NB4 (cell line): ENCODE measurements around the gene RAB6A.

Experiments
- DNase-seq: peaks from one replicate; pipeline ENCODE4 v3.0.0; 2010; ENCODE audit warnings: low read depth
- H3K4me3 ChIP-seq: one replicate; pipeline ENCODE4 v1.5.1; 2011; ENCODE audit warnings: mild to moderate bottlenecking, low read depth, low read length, moderate library complexity
- MYC ChIP-seq: IDR thresholded peaks from 2 replicates; pipeline ENCODE4 v1.6.1; 2011; ENCODE audit warnings: low read depth, low read length
- POLR2A ChIP-seq: IDR thresholded peaks from 2 replicates; pipeline ENCODE4 v1.6.1; 2011; ENCODE audit warnings: mild to moderate bottlenecking; ENCODE audit not compliant: insufficient read length; ENCODE audit errors: extremely low read depth
- TF ChIP-seq, protein P1 (sequence below): IDR thresholded peaks from one replicate; pipeline ENCODE4 v1.5.1; 2012; ENCODE audit warnings: low read depth, low read length
- TF ChIP-seq, protein P2 (sequence below): IDR thresholded peaks from 2 replicates; pipeline ENCODE4 v1.6.1; 2011; ENCODE audit warnings: low read depth, low read length

The RAB6A gene

DNA sequence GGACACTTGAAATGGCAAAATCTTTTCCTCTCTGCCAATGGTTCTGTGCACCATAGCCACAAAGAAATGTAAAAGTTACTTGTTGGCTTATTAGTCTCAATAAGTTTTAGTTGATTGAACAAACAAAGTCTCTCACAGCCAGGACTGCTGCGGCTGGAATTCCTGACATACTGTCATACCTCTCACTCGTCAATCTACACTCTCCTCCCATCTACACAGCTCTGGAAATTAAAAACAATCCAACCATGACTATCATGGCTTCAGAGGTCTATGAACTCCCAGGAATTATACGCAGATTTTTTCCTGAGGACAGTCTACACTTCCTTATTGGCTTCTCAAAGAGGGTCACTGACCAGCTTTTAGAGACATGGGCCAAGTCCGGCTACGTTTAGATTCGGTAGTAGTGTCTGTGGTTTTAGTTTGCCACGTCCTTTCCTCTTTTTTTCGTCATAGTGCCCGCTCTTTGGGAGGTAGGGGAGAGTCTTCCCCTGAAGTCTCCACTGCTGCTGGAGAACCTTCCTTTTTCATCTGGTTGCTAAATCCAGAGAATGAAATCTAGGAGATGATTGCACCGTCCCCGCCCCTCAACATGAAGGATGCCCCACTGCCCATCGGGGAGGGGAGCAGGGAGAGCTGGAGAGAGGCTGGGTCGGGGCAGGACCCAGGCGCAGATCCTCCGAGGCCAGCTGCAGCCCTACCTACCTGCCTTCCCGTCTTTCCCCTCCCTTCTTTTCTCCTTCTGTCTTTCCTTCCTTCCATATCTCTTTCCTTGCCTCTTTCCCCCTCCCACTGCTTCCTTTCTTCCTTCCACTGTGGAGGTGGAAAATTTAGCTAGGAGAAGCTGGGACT, 115.5 kb downstream of the RAB6A start:
- no peak for TF ChIP-seq POLR2A
- TF ChIP-seq, protein P1, sequence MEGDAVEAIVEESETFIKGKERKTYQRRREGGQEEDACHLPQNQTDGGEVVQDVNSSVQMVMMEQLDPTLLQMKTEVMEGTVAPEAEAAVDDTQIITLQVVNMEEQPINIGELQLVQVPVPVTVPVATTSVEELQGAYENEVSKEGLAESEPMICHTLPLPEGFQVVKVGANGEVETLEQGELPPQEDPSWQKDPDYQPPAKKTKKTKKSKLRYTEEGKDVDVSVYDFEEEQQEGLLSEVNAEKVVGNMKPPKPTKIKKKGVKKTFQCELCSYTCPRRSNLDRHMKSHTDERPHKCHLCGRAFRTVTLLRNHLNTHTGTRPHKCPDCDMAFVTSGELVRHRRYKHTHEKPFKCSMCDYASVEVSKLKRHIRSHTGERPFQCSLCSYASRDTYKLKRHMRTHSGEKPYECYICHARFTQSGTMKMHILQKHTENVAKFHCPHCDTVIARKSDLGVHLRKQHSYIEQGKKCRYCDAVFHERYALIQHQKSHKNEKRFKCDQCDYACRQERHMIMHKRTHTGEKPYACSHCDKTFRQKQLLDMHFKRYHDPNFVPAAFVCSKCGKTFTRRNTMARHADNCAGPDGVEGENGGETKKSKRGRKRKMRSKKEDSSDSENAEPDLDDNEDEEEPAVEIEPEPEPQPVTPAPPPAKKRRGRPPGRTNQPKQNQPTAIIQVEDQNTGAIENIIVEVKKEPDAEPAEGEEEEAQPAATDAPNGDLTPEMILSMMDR: no peak
- DNase-seq: peak; percentile 37
- no peak overlapping the region for H3K4me3 ChIP-seq

DNA sequence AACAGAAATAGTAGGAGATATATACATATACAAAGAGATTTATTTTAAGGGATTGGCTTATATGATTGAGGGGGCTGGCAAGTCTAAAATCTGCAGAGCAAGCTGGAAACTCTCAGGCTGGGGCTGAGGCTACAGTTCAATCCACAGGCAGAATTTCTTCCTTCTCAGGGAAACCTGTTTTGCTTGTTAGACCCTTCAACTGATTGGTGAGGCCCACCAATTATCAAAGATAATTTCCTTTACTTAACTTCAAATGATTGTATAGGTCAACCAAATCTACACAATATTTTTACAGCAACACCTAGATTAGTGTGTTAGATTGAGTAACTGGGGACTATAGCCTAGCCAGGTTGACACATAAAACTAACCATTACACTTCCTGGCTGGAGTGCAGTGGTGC, 119.2 kb downstream of the RAB6A start:
- no peak for DNase-seq
- TF ChIP-seq MYC (no peak), POLR2A (no peak)
- TF ChIP-seq, protein P2, sequence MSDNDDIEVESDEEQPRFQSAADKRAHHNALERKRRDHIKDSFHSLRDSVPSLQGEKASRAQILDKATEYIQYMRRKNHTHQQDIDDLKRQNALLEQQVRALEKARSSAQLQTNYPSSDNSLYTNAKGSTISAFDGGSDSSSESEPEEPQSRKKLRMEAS: no peak
- TF ChIP-seq, protein P1: no peak
- H3K4me3 ChIP-seq: no peak overlapping the region

DNA sequence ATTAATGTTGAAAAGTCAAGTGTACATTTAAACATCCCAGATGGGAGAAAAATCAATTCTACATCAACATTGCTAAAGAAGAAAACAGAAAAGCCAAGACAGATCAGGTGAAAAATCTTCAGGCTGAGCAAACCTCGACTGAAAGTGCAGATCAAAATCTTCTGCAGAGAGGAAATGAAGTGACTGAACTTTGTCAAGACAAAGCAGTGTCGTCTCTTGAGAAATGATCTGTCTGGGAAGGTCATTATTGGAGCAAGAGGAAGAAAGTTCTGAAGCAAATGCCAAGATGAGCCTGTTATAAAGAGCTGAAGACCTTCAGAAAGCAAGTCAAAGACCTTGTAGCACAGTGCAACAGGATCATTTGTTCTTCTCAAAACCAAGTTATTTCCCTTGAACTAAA, 120.3 kb downstream of the RAB6A start:
- TF ChIP-seq MYC (no peak), POLR2A (no peak)
- TF ChIP-seq, protein P1: no peak
- TF ChIP-seq, protein P2: no peak
- no peak overlapping the region for H3K4me3 ChIP-seq
- no peak for DNase-seq

DNA sequence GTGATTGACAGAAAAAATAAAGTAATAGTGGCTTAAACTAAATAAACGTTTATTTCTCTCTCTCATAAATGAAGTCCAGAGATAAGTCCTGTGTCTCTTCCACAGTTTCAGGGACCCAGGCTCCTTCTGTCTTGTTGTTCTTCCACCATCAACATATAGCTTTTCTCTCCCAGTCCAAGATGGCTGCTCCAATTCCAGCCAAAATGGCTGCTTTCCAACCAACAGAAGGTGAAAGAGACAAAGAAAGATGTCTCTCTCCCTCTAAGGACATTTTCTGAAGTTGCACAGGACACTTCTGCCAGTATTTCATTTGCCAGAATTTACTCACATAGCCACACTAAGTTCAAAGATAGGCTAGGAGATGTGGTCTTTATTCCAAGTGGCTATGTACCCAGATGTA, 123.9 kb downstream of the RAB6A start:
- H3K4me3 ChIP-seq: no peak overlapping the region
- no peak for DNase-seq
- TF ChIP-seq, protein P1: no peak
- TF ChIP-seq POLR2A (no peak), MYC (no peak)
- TF ChIP-seq, protein P2: no peak

- TF ChIP-seq MYC: no peak
- TF ChIP-seq, protein P1: no peak
- TF ChIP-seq, protein P2: no peak
- TF ChIP-seq POLR2A: no peak
These were observed 124.6 kb downstream of the RAB6A start for GRCh38 chr11:73636249-73636648.

DNA sequence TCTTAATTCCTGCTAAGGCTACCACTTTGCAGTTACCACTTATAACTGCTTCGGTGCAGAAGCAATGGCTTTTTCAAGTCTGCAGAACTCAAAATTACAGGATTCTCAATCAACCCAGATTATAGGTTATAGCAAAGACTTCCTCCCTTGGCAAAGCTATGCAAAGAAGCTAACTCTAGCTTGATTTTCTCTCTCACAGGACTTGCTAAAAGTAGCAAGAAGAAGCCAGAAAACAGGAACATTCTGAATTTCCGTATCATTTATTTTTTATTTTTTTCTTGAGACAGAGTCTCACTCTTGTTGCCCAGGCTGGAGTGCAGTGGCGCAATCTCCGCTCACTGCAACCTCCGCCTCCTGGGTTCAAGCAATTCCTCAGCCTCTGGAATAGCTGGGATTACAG, 125.2 kb downstream of the RAB6A start:
- no peak for TF ChIP-seq MYC
- no peak for TF ChIP-seq POLR2A
- TF ChIP-seq, protein P2: no peak
- TF ChIP-seq, protein P1: no peak
- H3K4me3 ChIP-seq: no peak overlapping the region
- DNase-seq: no peak

More at GRCh38 chr11:73636249-73636648, 124.6 kb downstream of the RAB6A start:
- no peak overlapping the region for H3K4me3 ChIP-seq
- peak; percentile 42 for DNase-seq
